HFF-Myc (cell line): Measurements from ENCODE around the gene LENEP.
A peak's percentile ranks its signal among the peaks of the same experiment; 100 is the strongest.
"Not testable (repeated sequence)": the region's sequence is repeated elsewhere in the genome, so short reads cannot be mapped to it uniquely, and the experiment has no call there.

Experiments
- DNase-seq: peaks from one replicate; pipeline ENCODE4 v3.0.0-alpha.2; 2011; ENCODE audit warnings: low read depth; ENCODE audit errors: extremely low read depth
- H3K4me3 ChIP-seq: replicated peaks from 2 replicates; pipeline ENCODE4 v1.5.1; 2011; ENCODE audit warnings: low read depth, mild to moderate bottlenecking, control low read depth, low read length
- CTCF ChIP-seq: IDR thresholded peaks from 2 replicates; pipeline ENCODE4 v1.5.1; 2012; ENCODE audit warnings: mild to moderate bottlenecking, low read depth, low read length, control low read depth; ENCODE audit errors: missing control alignments

The LENEP gene

GRCh38 chr1:154972213-154972516 is 21.2 kb upstream of the LENEP start:
- H3K4me3 ChIP-seq: peak overlapping the region; percentile 72
- no peak for DNase-seq
- no peak for TF ChIP-seq CTCF

- no peak for TF ChIP-seq CTCF
- H3K4me3 ChIP-seq: peak overlapping the region; percentile 72
- DNase-seq: peak; percentile 87
These were observed 20.7 kb upstream of the LENEP start for GRCh38 chr1:154972517-154973343.

GRCh38 chr1:154973344-154974101 is 19.9 kb upstream of the LENEP start:
- DNase-seq: peak; percentile 96
- H3K4me3 ChIP-seq: peak overlapping the region; percentile 72
- TF ChIP-seq CTCF: no peak

- no peak for TF ChIP-seq CTCF
- peak; percentile 100 for DNase-seq
- peak within 1 kb of the TSS; percentile 72 for H3K4me3 ChIP-seq
These were observed 19.1 kb upstream of the LENEP start, which contains the start of gene CKS1B for GRCh38 chr1:154974102-154974807. Gene CKS1B, plus strand, starts transcription at chr1:154974681. Its CDS starts 65 bp downstream, at chr1:154974746.

- DNase-seq: peak; percentile 91
- TF ChIP-seq CTCF: no peak
- H3K4me3 ChIP-seq: peak overlapping the region; percentile 72
These were observed 18.5 kb upstream of the LENEP start for GRCh38 chr1:154974808-154975408.

- DNase-seq: no peak
- no peak for TF ChIP-seq CTCF
- peak overlapping the region; percentile 72 for H3K4me3 ChIP-seq
These were observed 17.9 kb upstream of the LENEP start for GRCh38 chr1:154975409-154976059.

- DNase-seq, H3K4me3 ChIP-seq: not testable (repeated sequence)
These were observed 15.6 kb upstream of the LENEP start for GRCh38 chr1:154977762-154978161.
